ENCODE measurements around the gene MEF2C. TPM values are rescaled to one million over a fixed set of nuclear protein-coding genes. Genes with fewer than 3 reads are reported as not detected.

MEF2C gene
- total RNA-seq, 1 experiment from 2014 or later: 26.5 TPM

GRCh38 chr5:88679638-88680037 is 203.3 kb downstream of the MEF2C start:
- no peak for DNase-seq (ENCODE audit: extremely low read depth, low read depth)

- DNase-seq (ENCODE audit: extremely low read depth, low read depth): no peak
These were observed 204.1 kb downstream of the MEF2C start for GRCh38 chr5:88678770-88679381.

GRCh38 chr5:88677943-88678769 is 204.8 kb downstream of the MEF2C start:
- DNase-seq (ENCODE audit: extremely low read depth, low read depth): no peak

- no peak for DNase-seq (ENCODE audit: extremely low read depth, low read depth)
These were observed 205.5 kb downstream of the MEF2C start for GRCh38 chr5:88677376-88677895.

GRCh38 chr5:88676637-88677375 is 206.2 kb downstream of the MEF2C start:
- no peak for DNase-seq (ENCODE audit: extremely low read depth, low read depth)

- DNase-seq (ENCODE audit: extremely low read depth, low read depth): peak; percentile 88
These were observed 207.0 kb downstream of the MEF2C start for GRCh38 chr5:88675708-88676636.

- no peak for DNase-seq (ENCODE audit: extremely low read depth, low read depth)
These were observed 207.7 kb downstream of the MEF2C start for GRCh38 chr5:88675168-88675707.

GRCh38 chr5:88674356-88675167 is 208.4 kb downstream of the MEF2C start:
- peak; percentile 47 for DNase-seq (ENCODE audit: extremely low read depth, low read depth)

GRCh38 chr5:88673253-88674105 is 209.5 kb downstream of the MEF2C start:
- DNase-seq (ENCODE audit: extremely low read depth, low read depth): no peak

GRCh38 chr5:88672644-88673252 is 210.2 kb downstream of the MEF2C start:
- DNase-seq (ENCODE audit: extremely low read depth, low read depth): no peak

- no peak for DNase-seq (ENCODE audit: extremely low read depth, low read depth)
These were observed 211.2 kb downstream of the MEF2C start for GRCh38 chr5:88671505-88672499.

GRCh38 chr5:88671106-88671504 is 211.9 kb downstream of the MEF2C start:
- DNase-seq (ENCODE audit: extremely low read depth, low read depth): no peak

GRCh38 chr5:88670461-88670860 is 212.5 kb downstream of the MEF2C start:
- no peak for DNase-seq (ENCODE audit: extremely low read depth, low read depth)

GRCh38 chr5:88669371-88670050 is 213.5 kb downstream of the MEF2C start:
- DNase-seq (ENCODE audit: extremely low read depth, low read depth): no peak

GRCh38 chr5:88667496-88668201 is 215.3 kb downstream of the MEF2C start:
- no peak for DNase-seq (ENCODE audit: extremely low read depth, low read depth)

Measured in NCI-H460 (cell line).